ENCODE data around the gene FBXL7. TPM values are rescaled to one million over a fixed set of nuclear protein-coding genes. Genes with fewer than 3 reads are reported as not detected.

FBXL7 gene
- total and polyA plus RNA-seq, 2 donors (not counting 1 experiment from before 2014, with no cell fraction given): not detected

DNA sequence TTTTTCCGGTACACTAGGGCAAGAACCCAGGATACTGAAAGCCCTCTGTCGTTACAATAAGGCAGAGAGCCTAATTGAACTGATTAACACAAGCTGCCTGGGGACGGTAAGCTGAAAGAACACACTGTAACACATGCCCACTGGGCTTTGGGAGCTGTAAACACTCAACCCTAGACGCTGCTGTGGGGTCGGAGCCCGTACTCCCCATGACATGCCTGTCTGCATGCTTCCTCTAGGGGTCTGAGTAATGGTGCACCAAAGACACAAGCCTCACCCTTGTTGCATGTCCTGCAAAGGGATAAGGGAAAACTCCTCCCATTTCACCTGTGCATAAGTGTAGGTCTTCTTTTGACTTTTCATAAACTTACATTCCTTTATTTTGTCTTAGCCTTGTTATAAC lies 194.0 kb downstream of the FBXL7 start:
- Histone ChIP-seq H3K4me2 (replicated peaks; ENCODE audit: low read depth, low read length, poor library complexity, severe bottlenecking) (no peak overlapping the region), H3K27me3 (replicated peaks in 1 of 4; ENCODE audit: control extremely low read depth in 1 of 4, control insufficient read depth in 3 of 4, insufficient read depth in 4 of 4, low read length in 3 of 4) (no peaks in the 10 kb centered on the region), H3K79me2 (ENCODE audit: control insufficient read depth, insufficient read depth, low read length) (no peaks in the 10 kb centered on the region), H4K20me1 (ENCODE audit: control insufficient read depth, insufficient read depth, low read length, poor library complexity, severe bottlenecking) (no peaks in the 10 kb centered on the region), H3K9ac (ENCODE audit: low read length) (no peak overlapping the region), H3K36me3 (replicated peaks in 1 of 2; ENCODE audit: control extremely low read depth in 1 of 2, control insufficient read depth in 1 of 2, extremely low read depth in 1 of 2, insufficient read depth in 2 of 2, low read length in 1 of 2) (no peaks in the 10 kb centered on the region), H3K27ac (ENCODE audit: low read length in 2 of 2) (no peak overlapping the region), H3K4me3 (ENCODE audit: control extremely low read depth in 1 of 5, extremely low read depth in 1 of 5, insufficient read depth in 1 of 5, low read depth in 2 of 5, low read length in 4 of 5) (no peak overlapping the region), H3K9me3 (ENCODE audit: control extremely low read depth in 1 of 3, control insufficient read depth in 2 of 3, insufficient read depth in 1 of 3, low read length in 2 of 3) (peaks cover 0 to 5% (median 0%) of the 10 kb centered on the region in 3 donors), H2AFZ (ENCODE audit: insufficient read depth, low read depth, low read length, poor library complexity, severe bottlenecking) (no peak overlapping the region), H3K4me1 (ENCODE audit: control insufficient read depth in 2 of 2, insufficient read depth in 2 of 2, low read length in 2 of 2) (no peaks in the 10 kb centered on the region)
- WGBS (ENCODE audit: insufficient coverage): 90% methylated on average over 6 of the region's 6 CpGs
- TF ChIP-seq EZH2 (IDR thresholded peaks at IDR 0.05; ENCODE audit: borderline replicate concordance, insufficient read depth, low read depth, low read length, poor library complexity, severe bottlenecking): no peak
- TF ChIP-seq, protein P1, sequence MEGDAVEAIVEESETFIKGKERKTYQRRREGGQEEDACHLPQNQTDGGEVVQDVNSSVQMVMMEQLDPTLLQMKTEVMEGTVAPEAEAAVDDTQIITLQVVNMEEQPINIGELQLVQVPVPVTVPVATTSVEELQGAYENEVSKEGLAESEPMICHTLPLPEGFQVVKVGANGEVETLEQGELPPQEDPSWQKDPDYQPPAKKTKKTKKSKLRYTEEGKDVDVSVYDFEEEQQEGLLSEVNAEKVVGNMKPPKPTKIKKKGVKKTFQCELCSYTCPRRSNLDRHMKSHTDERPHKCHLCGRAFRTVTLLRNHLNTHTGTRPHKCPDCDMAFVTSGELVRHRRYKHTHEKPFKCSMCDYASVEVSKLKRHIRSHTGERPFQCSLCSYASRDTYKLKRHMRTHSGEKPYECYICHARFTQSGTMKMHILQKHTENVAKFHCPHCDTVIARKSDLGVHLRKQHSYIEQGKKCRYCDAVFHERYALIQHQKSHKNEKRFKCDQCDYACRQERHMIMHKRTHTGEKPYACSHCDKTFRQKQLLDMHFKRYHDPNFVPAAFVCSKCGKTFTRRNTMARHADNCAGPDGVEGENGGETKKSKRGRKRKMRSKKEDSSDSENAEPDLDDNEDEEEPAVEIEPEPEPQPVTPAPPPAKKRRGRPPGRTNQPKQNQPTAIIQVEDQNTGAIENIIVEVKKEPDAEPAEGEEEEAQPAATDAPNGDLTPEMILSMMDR (IDR thresholded peaks at IDR 0.05): no peak
- H3K9me3 Mint-ChIP-seq (ENCODE audit: insufficient read depth): no peaks in the 10 kb centered on the region
- no peaks in the 10 kb centered on the region for H3K4me1 Mint-ChIP-seq
- H3K27ac Mint-ChIP-seq: no peak overlapping the region
- ATAC-seq (ENCODE audit: low read depth) (no peak), DNase-seq (no peak)
- ChIA-PET CTCF (no interaction called here), POLR2A (no interaction called here)
- H3K27me3 Mint-ChIP-seq: no peaks in the 10 kb centered on the region
- intact Hi-C loops (cut with micrococcal nuclease): no loop called here
- no peak overlapping the region for H3K4me3 Mint-ChIP-seq

DNA sequence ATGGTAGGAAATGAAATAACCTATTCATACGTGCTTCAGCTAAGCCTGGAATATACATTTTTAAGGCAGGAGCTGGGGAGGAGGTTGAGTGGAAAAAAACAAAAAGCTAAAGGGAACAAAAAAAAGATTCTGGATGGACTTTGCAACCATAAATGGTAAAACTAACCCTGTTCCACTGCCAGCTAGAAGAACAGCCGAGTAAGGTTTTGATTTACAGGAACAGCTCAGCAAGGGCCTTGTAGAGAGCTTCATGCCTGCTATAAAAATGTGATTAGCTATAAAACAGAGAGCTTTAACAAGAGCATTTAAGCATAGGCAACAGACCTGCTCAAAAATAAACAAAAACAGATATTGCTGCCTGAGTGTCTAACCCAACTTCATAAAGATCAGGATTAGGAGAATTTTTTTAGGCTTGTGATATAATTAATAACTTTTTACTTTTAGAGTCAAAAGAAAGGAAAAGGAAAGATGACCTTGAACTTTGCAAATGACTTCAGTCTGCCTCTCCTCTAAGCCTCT lies 194.8 kb downstream of the FBXL7 start:
- CTCF ChIA-PET: no interaction called here
- H3K27me3 ChIP-seq (replicated peaks in 1 of 4; ENCODE audit: control extremely low read depth in 1 of 4, control insufficient read depth in 3 of 4, insufficient read depth in 4 of 4, low read length in 3 of 4): no peaks in the 10 kb centered on the region
- no peak overlapping the region for H3K4me3 Mint-ChIP-seq
- no peak overlapping the region for H3K4me2 ChIP-seq (replicated peaks; ENCODE audit: low read depth, low read length, poor library complexity, severe bottlenecking)
- H3K27ac Mint-ChIP-seq: no peak overlapping the region
- DNase-seq (no peak), ATAC-seq (ENCODE audit: low read depth) (no peak)
- peaks cover 0 to 5% (median 0%) of the 10 kb centered on the region in 3 donors for H3K9me3 ChIP-seq (ENCODE audit: control extremely low read depth in 1 of 3, control insufficient read depth in 2 of 3, insufficient read depth in 1 of 3, low read length in 2 of 3)
- H3K79me2 ChIP-seq (ENCODE audit: control insufficient read depth, insufficient read depth, low read length): no peaks in the 10 kb centered on the region
- intact Hi-C loops (cut with micrococcal nuclease): no loop called here
- H4K20me1 ChIP-seq (ENCODE audit: control insufficient read depth, insufficient read depth, low read length, poor library complexity, severe bottlenecking): no peaks in the 10 kb centered on the region
- H3K4me3 ChIP-seq (ENCODE audit: control extremely low read depth in 1 of 5, extremely low read depth in 1 of 5, insufficient read depth in 1 of 5, low read depth in 2 of 5, low read length in 4 of 5): no peak overlapping the region
- WGBS (ENCODE audit: insufficient coverage): no CpG with 5 or more reads among the region's 2 CpGs
- H3K9me3 Mint-ChIP-seq (ENCODE audit: insufficient read depth): peaks cover 2% of the 10 kb centered on the region
- TF ChIP-seq, protein P1 (IDR thresholded peaks at IDR 0.05): no peak
- TF ChIP-seq EZH2 (IDR thresholded peaks at IDR 0.05; ENCODE audit: borderline replicate concordance, insufficient read depth, low read depth, low read length, poor library complexity, severe bottlenecking): no peak
- H3K36me3 ChIP-seq (replicated peaks in 1 of 2; ENCODE audit: control extremely low read depth in 1 of 2, control insufficient read depth in 1 of 2, extremely low read depth in 1 of 2, insufficient read depth in 2 of 2, low read length in 1 of 2): no peaks in the 10 kb centered on the region
- POLR2A ChIA-PET: no interaction called here
- H3K4me1 ChIP-seq (ENCODE audit: control insufficient read depth in 2 of 2, insufficient read depth in 2 of 2, low read length in 2 of 2): no peaks in the 10 kb centered on the region
- H3K9ac ChIP-seq (ENCODE audit: low read length): no peak overlapping the region
- H3K4me1 Mint-ChIP-seq: no peaks in the 10 kb centered on the region
- H3K27ac ChIP-seq (ENCODE audit: low read length in 2 of 2): no peak overlapping the region
- no peak overlapping the region for H2AFZ ChIP-seq (ENCODE audit: insufficient read depth, low read depth, low read length, poor library complexity, severe bottlenecking)
- no peaks in the 10 kb centered on the region for H3K27me3 Mint-ChIP-seq

Measured in B cell (primary cell).